K562 (cell line): ENCODE data around the gene BHLHE40. TPM values are rescaled to one million over a fixed set of nuclear protein-coding genes. Genes with fewer than 3 reads are reported as not detected.

ENCODE experiments used
- ATF7 ChIP-seq: fragments of 450-650 bp; IDR thresholded peaks from 2 replicates; pipeline ENCODE4 v1.7.1; 2014; ENCODE audit warnings: mild to moderate bottlenecking, moderate library complexity
- BDP1 ChIP-seq: IDR thresholded peaks from 3 replicates; pipeline ENCODE4 v1.6.1; 2011; ENCODE audit not compliant: insufficient read length, insufficient read depth
- E2F1 ChIP-seq: sonication (generic); formaldehyde crosslinking; IDR thresholded peaks from 2 replicates; pipeline ENCODE4 v1.8.1; 2023; ENCODE audit warnings: mild to moderate bottlenecking, missing genetic modification reagents, moderate library complexity
- ERF ChIP-seq: fragments of 450-650 bp; formaldehyde crosslinking; IDR thresholded peaks from 2 replicates; pipeline ENCODE4 v1.4.0; 2020; ENCODE audit warnings: mild to moderate bottlenecking, mixed read lengths
- FOXK2 ChIP-seq, 2 experiments: fragments of 450-650 bp; IDR thresholded peaks in 1 of 2; conservative IDR thresholded peaks in 1 of 2; 2 replicates each; pipeline ENCODE4 v1.6.1; 2016; ENCODE audit warnings: low read depth in 2 of 2, mild to moderate bottlenecking in 1 of 2
- HNRNPH1 ChIP-seq: fragments of 200-400 bp; formaldehyde crosslinking; optimal IDR thresholded peaks from 2 replicates; pipeline ENCODE3; 2017; ENCODE audit warnings: low read depth, mild to moderate bottlenecking, low read length, moderate library complexity
- KAT2B ChIP-seq: IDR thresholded peaks from one replicate; pipeline ENCODE4 v1.6.1; 2012; ENCODE audit warnings: low read depth, mild to moderate bottlenecking, control low read depth, inconsistent platforms, low read length, moderate library complexity
- MBD2 ChIP-seq: sonication (generic); IDR thresholded peaks from 2 replicates; pipeline ENCODE4 v1.6.1; 2016; ENCODE audit warnings: low read depth, borderline replicate concordance
- MCM7 ChIP-seq, 2 experiments: fragments of 450-650 bp; IDR thresholded peaks; 2 replicates each; pipeline ENCODE4 v1.6.1; 2016 to 2018
- MXD1 ChIP-seq: fragments of 250-450 bp; sonication (Bioruptor Pico); IDR thresholded peaks from 2 replicates; pipeline ENCODE4 v1.8.0; 2021; ENCODE audit warnings: borderline replicate concordance, mild to moderate bottlenecking, moderate library complexity; ENCODE audit not compliant: poor library complexity, severe bottlenecking
- NFIC ChIP-seq: fragments of 450-650 bp; IDR thresholded peaks from 2 replicates; pipeline ENCODE4 v1.6.1; 2017; ENCODE audit warnings: mild to moderate bottlenecking, inconsistent platforms
- NFXL1 ChIP-seq: fragments of 450-650 bp; formaldehyde crosslinking; IDR thresholded peaks from 2 replicates; pipeline ENCODE4 v1.4.0; 2021; ENCODE audit warnings: mild to moderate bottlenecking
- PCBP1 ChIP-seq: fragments of 200-400 bp; formaldehyde crosslinking; IDR thresholded peaks from 2 replicates; pipeline ENCODE4 v1.6.1; 2018; ENCODE audit warnings: mild to moderate bottlenecking, low read depth, low read length; ENCODE audit not compliant: poor library complexity, severe bottlenecking
- RREB1 ChIP-seq: fragments of 250-450 bp; sonication (Bioruptor Pico); IDR thresholded peaks from 2 replicates; pipeline ENCODE4 v1.4.0; 2020
- SAFB ChIP-seq: fragments of 200-400 bp; formaldehyde crosslinking; IDR thresholded peaks from 2 replicates; pipeline ENCODE4 v1.6.1; 2017; ENCODE audit warnings: low read depth, low read length, borderline replicate concordance
- SMARCA5 ChIP-seq: fragments of 450-650 bp; IDR thresholded peaks from 2 replicates; pipeline ENCODE4 v1.6.1; 2016
- ZNF124 ChIP-seq: sonication (generic); formaldehyde crosslinking; IDR thresholded peaks from 2 replicates; pipeline ENCODE4 v1.8.1; 2022; ENCODE audit warnings: missing genetic modification reagents
- ZNF197 ChIP-seq: fragments of 200-800 bp; sonication (Bioruptor generic); IDR thresholded peaks from 2 replicates; pipeline ENCODE4 v1.6.1; 2016; ENCODE audit warnings: low read depth, missing genetic modification characterization, missing compliant biosample characterization
- polyA plus RNA-seq, 8 experiments: library from polyadenylated mRNA; depleted of rRNA in 4 of 8; stranded (reverse) in 5 of 8; unstranded in 3 of 8; fragments of >200 nt; fragmentation: Nextera tagmentation in 2 of 8; fragmentation: Illumina TruSeq in 1 of 8; extraction: Ambion mirVana in 2 of 8; extraction: Trizol in 1 of 8; gene quantifications; 2 replicates each; pipeline versions ENCODE4 v1.2.1 to v1.2.3, GENCODE V29; 2011 to 2014; ENCODE audit warnings: inconsistent platforms in 1 of 8, missing spikeins in 1 of 8
- total RNA-seq, 7 experiments: library from RNA; depleted of rRNA in 6 of 7; stranded (reverse); fragments of >200 nt in 6 of 7; fragmentation: Illumina TruSeq in 2 of 7; extraction: Trizol in 2 of 7; gene quantifications; 2 replicates each; pipeline versions ENCODE4 v1.2.1 to v1.2.3, GENCODE V29; 2011 to 2021; ENCODE audit warnings: low replicate concordance in 1 of 7

Gene BHLHE40
- total and polyA plus RNA-seq, 9 of the 15 experiments (the other 6 are each of a cell fraction or from before 2014, with no cell fraction given) = 12.0 to 83.9 (median 31.4) TPM

GRCh38 chr3:4994823-4995499, 15.7 kb downstream of the BHLHE40 start (continued):
- TF ChIP-seq NFIC = peak; percentile 32; the same call in 1 of the 2 replicates
- no peak for TF ChIP-seq PCBP1
- peak; percentile 67; the same call in 1 of the 2 replicates for TF ChIP-seq RREB1
- TF ChIP-seq MCM7 (IDR thresholded peaks at IDR 0.05) = no peak
- no peak for TF ChIP-seq BDP1
- TF ChIP-seq NFXL1 (CRISPR knock-in tag) = no peak
- TF ChIP-seq FOXK2 (conservative IDR thresholded peaks at IDR 0.05 in 1 of 2, IDR thresholded peaks at IDR 0.05 in 1 of 2; ENCODE audit: low read depth in 2 of 2) = peak in 1 of 2 experiments; percentile 49; a peak in 2 of 4 replicates
- TF ChIP-seq HNRNPH1 = no peak
- no peak for TF ChIP-seq ZNF124 (CRISPR knock-in tag)
- TF ChIP-seq ATF7 = peak; percentile 60; the same call in 1 of the 2 replicates
- TF ChIP-seq MBD2 = peak; percentile 73
- 0 out of 2 replicates have a peak, but pooled peaks have one; percentile 13 for TF ChIP-seq SMARCA5
- no peak for TF ChIP-seq MXD1 (CRISPR knock-in tag)
- TF ChIP-seq KAT2B = peak; percentile 91
- TF ChIP-seq ZNF197 (CRISPR knock-in tag) = no peak
- no peak for TF ChIP-seq SAFB
- 0 out of 2 replicates have a peak, but pooled peaks have one; percentile 75 for TF ChIP-seq E2F1
- peak; percentile 84 for TF ChIP-seq ERF (CRISPR knock-in tag)
